GM21528 (cell line): ENCODE measurements around the gene MRPL38.
"Not testable (repeated sequence)": the region's sequence is repeated elsewhere in the genome, so short reads cannot be mapped to it uniquely, and the experiment has no call there.

Experiments
- ATAC-seq: cut with Tn5 transposase; IDR thresholded peaks from one replicate; pipeline ENCODE4 v1.9.1; 2021; ENCODE audit warnings: mild to moderate bottlenecking, moderate library complexity; ENCODE audit not compliant: unreplicated experiment, low FRiP score

Gene MRPL38

GRCh38 chr17:75856062-75856756, 48.5 kb downstream of the MRPL38 start:
- ATAC-seq, result peak; percentile 5

GRCh38 chr17:75855310-75856061, 49.2 kb downstream of the MRPL38 start, which contains the start of gene WBP2:
Gene WBP2 (minus strand): TSS chr17:75855335. CDS start chr17:75855297, 38 bp downstream.
- ATAC-seq, result peak; percentile 90

- no peak for ATAC-seq
Measured at GRCh38 chr17:75854881-75855309, 49.8 kb downstream of the MRPL38 start.

GRCh38 chr17:75854101-75854748, 50.5 kb downstream of the MRPL38 start:
- ATAC-seq, result no peak

GRCh38 chr17:75853433-75853832, 51.3 kb downstream of the MRPL38 start:
- ATAC-seq, result no peak

- ATAC-seq, result not testable (repeated sequence)
Measured at GRCh38 chr17:75851693-75851991, 53.0 kb downstream of the MRPL38 start.

GRCh38 chr17:75850928-75851692, 53.6 kb downstream of the MRPL38 start:
- ATAC-seq, result no peak

- ATAC-seq, result no peak
Measured at GRCh38 chr17:75849724-75850123, 55.0 kb downstream of the MRPL38 start.

- no peak for ATAC-seq
Measured at GRCh38 chr17:75849279-75849646, 55.4 kb downstream of the MRPL38 start.
